Subcutaneous abdominal adipose tissue (tissue), 5 donors: ENCODE results near the gene BLACAT1.

Experiments used
- H3K27ac ChIP-seq: one replicate; pipeline ENCODE4 v1.7.0; 2013; ENCODE audit warnings: low read depth, mild to moderate bottlenecking, inconsistent platforms, low read length, moderate library complexity
- H3K27me3 ChIP-seq, 5 donors: one replicate each; pipeline ENCODE4 v1.7.0; 2013; ENCODE audit warnings: low read length in 5 of 5, inconsistent platforms in 1 of 5; ENCODE audit not compliant: control insufficient read depth in 5 of 5, insufficient read depth in 4 of 5
- H3K36me3 ChIP-seq, 5 donors: one replicate each; pipeline ENCODE4 v1.7.0; 2013; ENCODE audit warnings: low read length in 5 of 5; ENCODE audit not compliant: control insufficient read depth in 5 of 5, insufficient read depth in 5 of 5
- H3K4me1 ChIP-seq, 5 donors: one replicate each; pipeline ENCODE4 v1.7.0; 2013; ENCODE audit warnings: low read length in 5 of 5, mild to moderate bottlenecking in 3 of 5, moderate library complexity in 1 of 5; ENCODE audit not compliant: control insufficient read depth in 5 of 5, insufficient read depth in 5 of 5
- H3K4me3 ChIP-seq, 5 donors: one replicate each; pipeline ENCODE4 v1.7.0; 2013; ENCODE audit warnings: low read length in 5 of 5, low read depth in 1 of 5
- H3K9ac ChIP-seq, 5 donors: one replicate each; pipeline ENCODE4 v1.7.0; 2013; ENCODE audit warnings: low read length in 5 of 5, mild to moderate bottlenecking in 4 of 5, moderate library complexity in 3 of 5
- H3K9me3 ChIP-seq, 5 donors: one replicate each; pipeline ENCODE4 v1.7.0; 2013; ENCODE audit warnings: low read length in 5 of 5; ENCODE audit not compliant: control insufficient read depth in 5 of 5
- donor health status: healthy.
- donor health status: healthy.
- donor health status: healthy.
- donor health status: healthy.
- donor health status: healthy.

Gene BLACAT1

DNA sequence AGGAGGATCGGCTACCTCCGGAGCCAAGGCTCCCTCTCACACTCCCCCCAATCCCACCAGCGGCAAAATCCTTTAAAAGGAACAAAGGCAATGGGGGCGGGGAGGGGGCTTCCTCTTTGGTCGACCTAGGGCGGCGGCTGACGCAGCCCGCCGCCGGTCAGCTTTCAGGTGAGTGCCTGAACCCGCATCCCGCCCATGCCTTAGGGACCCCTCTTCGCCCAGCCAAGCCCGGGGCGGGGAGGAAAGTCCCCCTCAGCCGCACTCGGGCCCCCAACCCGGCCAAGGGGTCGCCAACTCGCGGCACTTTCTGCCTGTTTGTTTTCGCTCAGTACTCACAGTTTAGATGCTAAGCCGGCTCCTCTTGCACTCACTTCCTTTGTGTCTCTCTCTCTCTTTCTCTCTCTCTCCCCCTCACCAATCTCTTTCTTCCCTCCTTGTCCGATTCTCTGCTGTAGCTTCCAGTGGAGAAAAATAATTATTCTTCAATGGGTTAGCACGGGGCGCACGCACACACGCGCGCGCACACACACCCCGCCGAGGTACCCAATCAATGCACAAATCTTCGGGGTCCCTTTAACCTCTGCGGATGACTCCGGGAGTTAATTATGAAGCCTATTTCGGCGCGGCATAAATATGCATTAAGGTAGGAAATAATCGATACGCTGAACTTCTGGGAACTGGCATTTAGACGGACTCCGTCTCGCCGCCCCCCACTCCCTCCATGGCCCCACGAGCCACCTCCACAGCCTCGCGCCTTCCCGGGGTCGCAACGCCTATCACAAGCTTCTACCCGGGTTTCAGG lies at the start of gene BLACAT1:
Gene BLACAT1, minus strand, starts transcription at position 465 of the 802 bp plus-strand sequence.
- H3K27me3 ChIP-seq, result peaks cover 43 to 79% (median 71%) of the 10 kb centered on the region in 5 donors
- H3K9me3 ChIP-seq, result no peaks in the 10 kb centered on the region
- H3K9ac ChIP-seq, result no peak within 1 kb of the TSS
- H3K4me3 ChIP-seq, result peak within 1 kb of the TSS in 2 of 5 donors; percentile 11 to 22
- H3K27ac ChIP-seq, result no peak within 1 kb of the TSS
- no peaks in the 10 kb centered on the region for H3K36me3 ChIP-seq
- H3K4me1 ChIP-seq, result peaks cover 0 to 12% (median 8%) of the 10 kb centered on the region in 5 donors

- Histone ChIP-seq H3K9ac (peak overlapping the region in 4 of 5 donors; percentile 27 to 72 (median 58)), H3K36me3 (no peaks in the 10 kb centered on the region), H3K9me3 (no peaks in the 10 kb centered on the region), H3K27ac (no peak overlapping the region), H3K27me3 (peaks cover 0 to 16% (median 8%) of the 10 kb centered on the region in 5 donors), H3K4me3 (peak overlapping the region; percentile 57 to 86 (median 70)), H3K4me1 (peaks cover 0 to 30% (median 23%) of the 10 kb centered on the region in 5 donors)
Measured at GRCh38 chr1:205505076-205505729, 49.4 kb upstream of the BLACAT1 start.

DNA sequence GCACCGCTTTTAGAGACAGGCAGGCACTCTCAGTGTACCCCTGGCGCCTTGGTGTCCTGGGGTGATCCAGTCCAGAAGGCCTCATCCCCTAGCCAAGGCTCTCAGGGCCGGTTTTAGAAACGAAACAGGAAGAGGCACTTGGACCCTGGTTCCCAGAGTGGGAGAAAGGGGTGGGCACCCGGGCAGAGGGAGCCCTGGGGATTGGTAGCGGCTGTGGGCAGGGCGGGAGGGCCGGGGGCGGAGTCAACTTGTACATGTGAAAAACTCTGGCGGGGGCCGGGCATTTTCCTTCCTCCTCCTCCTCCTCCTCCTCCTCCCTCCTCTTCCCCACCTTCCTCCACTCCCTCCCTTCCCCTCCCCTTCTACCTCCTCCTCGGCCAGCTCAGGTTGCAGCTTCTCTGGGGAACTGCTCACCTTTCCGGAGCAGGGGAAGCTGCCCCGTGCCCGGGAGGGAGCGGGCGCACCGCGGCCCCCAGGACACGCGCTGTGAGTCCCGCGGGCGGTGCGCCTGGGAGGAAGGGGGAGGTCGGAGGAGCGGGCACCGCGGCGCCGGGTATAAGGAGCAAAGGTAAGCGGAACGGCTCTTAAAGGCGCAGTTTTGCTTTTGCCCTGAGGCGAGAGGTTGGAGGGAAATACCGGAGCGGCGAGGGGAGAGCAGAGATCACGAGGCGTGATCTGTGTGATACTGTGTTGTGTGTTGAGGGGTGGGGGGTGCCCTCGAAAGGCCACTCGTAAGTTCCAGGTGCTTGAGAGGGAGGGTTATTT lies 48.6 kb upstream of the BLACAT1 start, which contains the start of gene CDK18:
Gene CDK18, plus strand, starts transcription at position 359 of the 765 bp plus-strand sequence. CDS start 18,499 bp downstream, outside the sequence.
- peak within 1 kb of the TSS; percentile 57 to 86 (median 70) for H3K4me3 ChIP-seq
- H3K27ac ChIP-seq, result no peak within 1 kb of the TSS
- H3K9ac ChIP-seq, result peak within 1 kb of the TSS in 4 of 5 donors; percentile 27 to 72 (median 58)
- no peaks in the 10 kb centered on the region for H3K9me3 ChIP-seq
- H3K36me3 ChIP-seq, result no peaks in the 10 kb centered on the region
- H3K4me1 ChIP-seq, result peaks cover 0 to 30% (median 23%) of the 10 kb centered on the region in 5 donors
- H3K27me3 ChIP-seq, result peaks cover 0 to 16% (median 8%) of the 10 kb centered on the region in 5 donors

DNA sequence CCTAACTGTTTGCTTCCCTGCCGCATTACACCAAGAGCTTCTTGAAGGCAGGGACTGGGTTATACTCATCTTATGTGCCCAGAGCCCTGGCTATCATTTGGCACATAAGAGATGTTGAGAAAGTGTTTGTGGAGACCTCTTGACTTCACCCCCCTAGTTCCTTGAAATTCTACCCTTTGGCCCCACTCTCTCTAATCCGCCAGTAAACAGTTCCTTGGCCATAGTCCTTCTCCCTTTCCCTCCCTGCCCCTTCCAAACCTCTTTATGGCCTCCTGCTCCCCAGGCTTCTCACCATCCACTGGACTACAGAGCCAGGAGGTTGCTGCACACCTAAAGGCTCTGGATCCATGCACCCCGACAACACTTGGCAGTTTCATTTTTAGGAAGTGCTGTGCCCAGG lies 47.1 kb upstream of the BLACAT1 start:
- H3K4me3 ChIP-seq, result no peak overlapping the region
- H3K27me3 ChIP-seq, result peaks cover 0 to 16% (median 8%) of the 10 kb centered on the region in 5 donors
- H3K36me3 ChIP-seq, result no peaks in the 10 kb centered on the region
- H3K9ac ChIP-seq, result no peak overlapping the region
- no peaks in the 10 kb centered on the region for H3K9me3 ChIP-seq
- H3K4me1 ChIP-seq, result peaks cover 0 to 30% (median 23%) of the 10 kb centered on the region in 5 donors
- H3K27ac ChIP-seq, result no peak overlapping the region

- no peaks in the 10 kb centered on the region for H3K36me3 ChIP-seq
- H3K27me3 ChIP-seq, result peaks cover 4 to 16% (median 8%) of the 10 kb centered on the region in 5 donors
- no peaks in the 10 kb centered on the region for H3K9me3 ChIP-seq
- no peak overlapping the region for H3K9ac ChIP-seq
- H3K4me3 ChIP-seq, result no peak overlapping the region
- H3K27ac ChIP-seq, result no peak overlapping the region
- H3K4me1 ChIP-seq, result peaks cover 0 to 30% (median 23%) of the 10 kb centered on the region in 5 donors
Measured at GRCh38 chr1:205502111-205502810, 46.4 kb upstream of the BLACAT1 start.

GRCh38 chr1:205500240-205501233 lies 44.7 kb upstream of the BLACAT1 start:
- Histone ChIP-seq H3K36me3 (no peaks in the 10 kb centered on the region), H3K27me3 (peaks cover 4 to 10% (median 6%) of the 10 kb centered on the region in 5 donors), H3K4me3 (no peak overlapping the region), H3K4me1 (peaks cover 0 to 26% (median 22%) of the 10 kb centered on the region in 5 donors), H3K9ac (no peak overlapping the region), H3K27ac (no peak overlapping the region), H3K9me3 (no peaks in the 10 kb centered on the region)

GRCh38 chr1:205499789-205500188 lies 43.9 kb upstream of the BLACAT1 start:
- Histone ChIP-seq H3K9ac (no peak overlapping the region), H3K4me3 (no peak overlapping the region), H3K9me3 (no peaks in the 10 kb centered on the region), H3K36me3 (no peaks in the 10 kb centered on the region), H3K27me3 (peaks cover 4 to 8% (median 6%) of the 10 kb centered on the region in 5 donors), H3K4me1 (peaks cover 0 to 19% (median 14%) of the 10 kb centered on the region in 5 donors), H3K27ac (no peak overlapping the region)

- Histone ChIP-seq H3K27me3 (peaks cover 4 to 24% (median 17%) of the 10 kb centered on the region in 5 donors), H3K27ac (no peak overlapping the region)
Measured at GRCh38 chr1:205497351-205497750, 41.5 kb upstream of the BLACAT1 start.

More at GRCh38 chr1:205497351-205497750, 41.5 kb upstream of the BLACAT1 start:
- H3K9ac ChIP-seq, result no peak overlapping the region
- no peaks in the 10 kb centered on the region for H3K9me3 ChIP-seq
- H3K4me3 ChIP-seq, result no peak overlapping the region
- no peaks in the 10 kb centered on the region for H3K36me3 ChIP-seq
- peaks cover 2 to 19% (median 14%) of the 10 kb centered on the region in 5 donors for H3K4me1 ChIP-seq
